Coronary artery (tissue), 2 donors: ENCODE measurements around the gene SYNJ2.
"Not testable (repeated sequence)": the region's sequence is repeated elsewhere in the genome, so short reads cannot be mapped to it uniquely, and the experiment has no call there.

Source experiments
- DNase-seq: peaks from one replicate; pipeline ENCODE4 v3.0.0-alpha.2; 2017; ENCODE audit warnings: low spot score
- H3K27ac ChIP-seq, 2 donors: fragments of 200-600 bp; sonication (generic); one replicate each; pipeline ENCODE4 v1.5.1; 2016 to 2019
- H3K4me3 ChIP-seq: fragments of 200-600 bp; sonication (generic); 2 replicates; pipeline ENCODE4 v1.5.1; 2016; ENCODE audit warnings: mild to moderate bottlenecking, moderate library complexity
- CTCF ChIP-seq: fragments of 200-600 bp; sonication (generic); IDR thresholded peaks from one replicate; pipeline ENCODE4 v1.5.1; 2019; ENCODE audit warnings: antibody characterized with exemption

SYNJ2 gene

GRCh38 chr6:157966589-157966977 lies 15.1 kb upstream of the SYNJ2 start:
- DNase-seq = no peak
- TF ChIP-seq CTCF = no peak
- H3K27ac ChIP-seq = no peak overlapping the region
- H3K4me3 ChIP-seq = no peak overlapping the region

- no peak for DNase-seq
- TF ChIP-seq CTCF = no peak
- no peak overlapping the region for H3K4me3 ChIP-seq
- no peak overlapping the region for H3K27ac ChIP-seq
Measured at GRCh38 chr6:157967020-157967419, 14.6 kb upstream of the SYNJ2 start.

GRCh38 chr6:157967486-157967885 lies 14.2 kb upstream of the SYNJ2 start:
- DNase-seq = no peak
- H3K4me3 ChIP-seq = no peak overlapping the region
- TF ChIP-seq CTCF = no peak
- no peak overlapping the region for H3K27ac ChIP-seq

- DNase-seq, H3K27ac ChIP-seq, H3K4me3 ChIP-seq: not testable (repeated sequence)
Measured at GRCh38 chr6:157972177-157972576, 9.5 kb upstream of the SYNJ2 start.

- TF ChIP-seq CTCF = no peak
- Histone ChIP-seq H3K27ac (no peak overlapping the region), H3K4me3 (no peak overlapping the region)
- DNase-seq = no peak
Measured at GRCh38 chr6:157974341-157974894, 7.2 kb upstream of the SYNJ2 start.

GRCh38 chr6:157974967-157975366 lies 6.7 kb upstream of the SYNJ2 start:
- no peak for TF ChIP-seq CTCF
- DNase-seq = no peak
- no peak overlapping the region for H3K27ac ChIP-seq
- no peak overlapping the region for H3K4me3 ChIP-seq

GRCh38 chr6:157975456-157975855 lies 6.2 kb upstream of the SYNJ2 start:
- H3K27ac ChIP-seq = no peak overlapping the region
- DNase-seq = no peak
- no peak for TF ChIP-seq CTCF

More at GRCh38 chr6:157975456-157975855, 6.2 kb upstream of the SYNJ2 start:
- no peak overlapping the region for H3K4me3 ChIP-seq
